ENCODE measurements around the gene LLGL2.

LLGL2 gene

GRCh38 chr17:75491680-75492079 is 33.8 kb upstream of the LLGL2 start:
- H3K4me3 ChIP-seq (ENCODE audit: low read depth, low read length): no peak overlapping the region
- DNase-seq (ENCODE audit: low read depth): no peak
- no peak for TF ChIP-seq CTCF (IDR thresholded peaks at IDR 0.05; ENCODE audit: low read depth, low read length)
- TF ChIP-seq MYC (IDR thresholded peaks at IDR 0.05; ENCODE audit: low read depth, low read length): no peak
- no peak for TF ChIP-seq POLR2A (IDR thresholded peaks at IDR 0.05; ENCODE audit: extremely low read depth, insufficient read length)
- no peak for TF ChIP-seq MAX (IDR thresholded peaks at IDR 0.05; ENCODE audit: low read depth, low read length)

GRCh38 chr17:75492555-75493168 is 32.8 kb upstream of the LLGL2 start:
- TF ChIP-seq CTCF (IDR thresholded peaks at IDR 0.05; ENCODE audit: low read depth, low read length) (no peak), POLR2A (IDR thresholded peaks at IDR 0.05; ENCODE audit: extremely low read depth, insufficient read length) (no peak), MAX (IDR thresholded peaks at IDR 0.05; ENCODE audit: low read depth, low read length) (no peak), MYC (IDR thresholded peaks at IDR 0.05; ENCODE audit: low read depth, low read length) (no peak)

GRCh38 chr17:75493476-75494129 is 31.9 kb upstream of the LLGL2 start:
- TF ChIP-seq MAX (IDR thresholded peaks at IDR 0.05; ENCODE audit: low read depth, low read length) (no peak), MYC (IDR thresholded peaks at IDR 0.05; ENCODE audit: low read depth, low read length) (no peak), CTCF (IDR thresholded peaks at IDR 0.05; ENCODE audit: low read depth, low read length) (no peak), POLR2A (IDR thresholded peaks at IDR 0.05; ENCODE audit: extremely low read depth, insufficient read length) (no peak)
- H3K4me3 ChIP-seq (ENCODE audit: low read depth, low read length): no peak overlapping the region
- no peak for DNase-seq (ENCODE audit: low read depth)

More at GRCh38 chr17:75492555-75493168, 32.8 kb upstream of the LLGL2 start:
- H3K4me3 ChIP-seq (ENCODE audit: low read depth, low read length): no peak overlapping the region
- DNase-seq (ENCODE audit: low read depth): no peak

GRCh38 chr17:75494326-75494877 is 31.1 kb upstream of the LLGL2 start:
- no peak overlapping the region for H3K4me3 ChIP-seq (ENCODE audit: low read depth, low read length)
- DNase-seq (ENCODE audit: low read depth): no peak
- TF ChIP-seq MYC (IDR thresholded peaks at IDR 0.05; ENCODE audit: low read depth, low read length) (no peak), CTCF (IDR thresholded peaks at IDR 0.05; ENCODE audit: low read depth, low read length) (no peak), MAX (IDR thresholded peaks at IDR 0.05; ENCODE audit: low read depth, low read length) (no peak), POLR2A (IDR thresholded peaks at IDR 0.05; ENCODE audit: extremely low read depth, insufficient read length) (no peak)

GRCh38 chr17:75496005-75496404 is 29.5 kb upstream of the LLGL2 start:
- no peak overlapping the region for H3K4me3 ChIP-seq (ENCODE audit: low read depth, low read length)
- TF ChIP-seq POLR2A (IDR thresholded peaks at IDR 0.05; ENCODE audit: extremely low read depth, insufficient read length) (no peak), MYC (IDR thresholded peaks at IDR 0.05; ENCODE audit: low read depth, low read length) (no peak)
- no peak for DNase-seq (ENCODE audit: low read depth)

- no peak overlapping the region for H3K4me3 ChIP-seq (ENCODE audit: low read depth, low read length)
- DNase-seq (ENCODE audit: low read depth): no peak
- TF ChIP-seq CTCF (IDR thresholded peaks at IDR 0.05; ENCODE audit: low read depth, low read length): no peak
- TF ChIP-seq POLR2A (IDR thresholded peaks at IDR 0.05; ENCODE audit: extremely low read depth, insufficient read length): no peak
- no peak for TF ChIP-seq MYC (IDR thresholded peaks at IDR 0.05; ENCODE audit: low read depth, low read length)
- no peak for TF ChIP-seq MAX (IDR thresholded peaks at IDR 0.05; ENCODE audit: low read depth, low read length)
Observed at GRCh38 chr17:75498039-75498725, 27.3 kb upstream of the LLGL2 start.

Data from NB4 (cell line).